NCI-H128 (cell line): ENCODE data around the gene ZXDC.

Experiments
- DNase-seq: peaks from one replicate; lab custom pipeline; 2025; ENCODE audit not compliant: unreplicated experiment; lab: John Stamatoyannopoulos, UW

The ZXDC gene

DNA sequence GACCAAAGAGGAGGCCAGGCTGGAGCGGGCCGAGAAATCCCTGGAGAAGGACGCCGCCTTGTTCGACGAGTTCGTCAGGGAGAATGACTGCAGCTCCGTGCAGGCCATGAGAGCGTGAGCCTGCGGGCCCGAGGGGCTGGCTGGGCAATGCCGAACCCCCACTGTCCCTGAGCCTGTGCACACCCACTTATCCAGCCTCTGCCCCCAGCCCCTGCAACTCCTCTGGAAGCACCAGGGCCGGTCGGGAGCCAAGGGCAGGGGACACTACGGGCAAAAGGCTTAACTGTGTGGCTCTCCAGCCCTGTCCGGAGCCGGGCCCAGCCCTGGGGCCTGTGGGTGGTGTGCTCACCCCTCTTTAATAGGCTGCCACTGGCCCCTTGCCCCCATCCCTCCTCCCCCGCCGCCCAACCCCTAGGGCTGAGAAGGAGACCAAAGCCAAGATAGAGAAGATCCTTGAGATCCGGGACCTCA lies 57.0 kb downstream of the ZXDC start:
- no peak for DNase-seq

DNA sequence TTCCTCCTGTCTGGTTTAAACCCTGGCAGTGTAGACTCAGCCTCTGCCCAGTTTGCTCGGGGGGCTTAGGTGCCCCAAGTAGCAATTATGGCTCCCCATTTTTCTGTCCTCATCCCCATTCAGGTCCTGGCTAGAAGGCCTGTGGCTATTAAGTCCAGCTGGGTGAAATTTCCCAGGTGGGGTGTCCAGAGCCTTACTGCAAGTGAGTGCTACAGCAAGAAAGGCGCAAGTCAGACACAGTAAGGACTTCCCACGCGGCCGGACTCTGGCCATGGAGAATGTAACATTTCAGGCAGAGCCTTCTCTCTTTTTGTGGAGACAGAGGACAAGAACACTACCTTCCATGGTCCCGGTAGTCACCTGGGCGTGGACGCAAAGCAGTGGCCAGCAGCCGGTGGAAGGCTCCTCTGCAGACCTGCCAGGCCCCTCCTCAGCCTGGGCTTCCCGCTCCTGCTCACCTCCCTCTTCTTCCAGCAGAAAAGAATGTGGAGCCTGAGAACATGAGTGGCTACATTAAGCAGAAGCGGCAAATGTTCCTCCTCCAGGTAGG lies 57.6 kb downstream of the ZXDC start:
- no peak for DNase-seq

DNA sequence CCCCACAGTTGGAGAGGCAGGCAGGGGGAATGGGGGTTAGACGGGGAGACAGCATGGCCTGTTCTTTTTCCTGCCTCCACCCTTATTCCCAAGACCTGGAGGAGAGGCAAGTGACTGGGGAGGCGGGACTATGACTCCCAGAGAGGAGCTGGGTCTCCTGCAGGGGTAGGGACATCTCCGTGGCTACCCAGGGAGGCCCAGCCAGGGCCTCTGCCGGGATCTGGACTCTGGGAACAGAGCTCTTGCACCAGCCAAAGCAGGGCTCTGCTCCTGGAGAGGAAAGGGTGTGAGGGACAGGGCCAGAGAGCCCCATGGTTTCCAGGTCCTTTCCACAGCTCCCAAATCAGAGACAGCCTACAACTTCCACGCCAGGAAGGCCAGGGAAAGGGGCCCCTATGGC lies 58.2 kb downstream of the ZXDC start:
- no peak for DNase-seq

DNA sequence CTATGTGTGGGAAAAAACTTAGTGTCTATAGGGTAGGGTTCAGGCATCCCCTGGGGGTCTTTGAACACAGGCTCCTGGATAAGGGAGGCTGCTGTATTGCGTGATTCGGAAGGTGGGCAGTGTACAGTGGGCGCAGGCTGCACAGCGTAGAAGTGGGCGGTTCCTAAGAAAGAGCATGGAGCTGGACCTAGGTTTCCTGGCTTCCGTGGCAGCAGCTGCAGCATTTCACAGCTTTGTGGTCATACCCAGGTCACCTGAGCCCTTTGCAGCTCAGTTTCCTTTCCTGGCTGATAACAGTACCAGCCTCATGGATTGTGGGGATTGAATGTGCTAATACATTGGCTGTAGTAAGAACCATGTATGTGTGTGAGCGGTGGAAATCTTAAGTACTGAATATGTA lies 58.7 kb downstream of the ZXDC start:
- no peak for DNase-seq

DNA sequence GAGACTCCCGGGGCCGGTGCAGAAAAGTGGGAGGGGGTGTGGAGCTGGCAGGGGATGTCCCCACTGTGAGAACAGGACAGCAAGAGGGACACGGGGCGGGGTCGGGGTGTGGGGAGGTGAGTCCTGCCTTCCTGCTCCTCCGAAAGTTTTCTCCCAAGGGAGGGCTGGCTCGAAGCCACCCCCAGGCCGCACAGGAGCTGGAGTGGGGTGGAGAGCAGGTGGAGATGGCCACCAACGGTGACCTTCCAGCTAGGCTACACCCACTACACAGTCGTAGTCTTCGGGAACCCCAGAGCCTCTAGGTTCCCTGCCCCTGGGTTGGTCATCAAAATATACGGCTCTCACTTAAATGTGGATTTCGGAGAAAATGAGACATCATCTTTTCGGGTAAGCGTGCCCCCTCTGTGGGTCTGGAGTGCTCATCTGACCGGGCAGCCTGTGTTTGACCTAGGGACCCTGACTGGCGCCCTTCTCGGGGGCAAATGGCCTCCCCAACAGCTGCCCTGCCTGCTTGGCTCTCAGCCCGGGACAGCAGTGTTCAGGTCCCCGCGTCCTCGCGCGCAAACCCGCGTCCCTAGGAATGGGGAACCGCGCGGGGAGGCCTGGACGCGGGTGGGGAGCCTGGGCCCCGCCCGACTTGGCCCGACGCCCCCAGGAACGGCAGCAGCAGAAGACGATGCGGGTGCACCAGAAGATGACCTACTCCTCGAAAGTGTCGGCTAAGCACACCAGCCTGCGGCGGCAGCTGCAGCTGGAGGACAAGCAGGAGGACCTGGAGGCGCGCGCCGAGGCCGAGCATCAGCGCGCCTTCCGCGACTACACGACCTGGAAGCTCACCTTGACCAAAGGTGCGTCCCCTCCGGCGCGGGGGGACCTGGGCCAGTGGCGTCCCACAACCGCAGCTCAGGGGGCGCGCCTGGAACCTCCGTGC lies 59.8 kb downstream of the ZXDC start:
- no peak for DNase-seq

DNA sequence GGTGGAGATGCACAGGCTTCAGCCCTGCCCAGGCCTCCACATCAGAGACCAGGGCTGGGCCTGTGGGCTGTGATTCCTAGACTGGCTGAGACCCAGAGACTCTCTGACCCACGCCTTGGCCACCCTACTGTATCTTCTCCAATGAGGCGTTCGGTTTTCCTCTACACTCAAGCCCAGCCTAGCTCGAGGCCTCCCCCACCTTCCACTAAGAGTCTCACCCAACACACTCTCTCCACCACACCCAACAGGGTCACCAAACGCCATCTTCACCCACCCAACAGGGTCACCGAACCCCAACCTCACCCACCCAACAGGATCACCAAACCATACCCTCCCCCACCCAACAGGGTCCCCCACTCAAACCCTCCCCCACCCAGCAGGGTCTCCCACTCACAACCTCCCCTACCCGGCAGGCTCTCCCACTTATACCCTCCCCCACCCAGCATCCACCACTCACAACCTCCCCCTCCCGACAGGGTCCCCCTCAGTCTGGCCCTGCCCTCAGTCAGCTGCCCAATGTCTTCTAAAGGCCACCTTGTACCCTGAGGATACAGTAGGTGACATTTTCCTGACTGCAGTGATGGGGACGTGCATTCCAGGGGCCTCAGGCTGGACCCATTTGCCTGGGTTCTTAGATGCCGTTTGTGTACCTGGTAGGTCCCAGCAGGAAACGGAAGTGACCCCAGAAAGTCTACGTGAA lies 60.6 kb downstream of the ZXDC start:
- DNase-seq = no peak

DNA sequence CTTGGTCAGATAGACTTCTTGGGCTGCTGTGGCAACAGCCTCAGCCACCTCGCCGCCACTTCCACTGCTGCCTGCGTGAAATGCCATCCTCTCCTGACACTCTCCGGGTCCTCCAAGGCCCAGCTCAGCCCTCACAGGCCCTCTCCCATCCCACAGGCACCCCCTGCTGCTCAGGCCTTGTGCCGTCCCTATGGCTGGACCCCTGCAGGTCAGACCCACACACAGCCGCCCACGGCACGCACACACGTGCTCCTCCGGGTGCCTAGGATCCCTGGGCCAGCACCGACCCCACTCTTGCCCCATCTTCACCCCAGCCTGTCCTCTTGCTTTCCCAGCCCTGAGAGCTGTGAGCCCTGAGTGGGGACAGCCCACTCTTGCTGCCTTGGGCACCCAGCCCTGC lies 61.3 kb downstream of the ZXDC start:
- no peak for DNase-seq

DNA sequence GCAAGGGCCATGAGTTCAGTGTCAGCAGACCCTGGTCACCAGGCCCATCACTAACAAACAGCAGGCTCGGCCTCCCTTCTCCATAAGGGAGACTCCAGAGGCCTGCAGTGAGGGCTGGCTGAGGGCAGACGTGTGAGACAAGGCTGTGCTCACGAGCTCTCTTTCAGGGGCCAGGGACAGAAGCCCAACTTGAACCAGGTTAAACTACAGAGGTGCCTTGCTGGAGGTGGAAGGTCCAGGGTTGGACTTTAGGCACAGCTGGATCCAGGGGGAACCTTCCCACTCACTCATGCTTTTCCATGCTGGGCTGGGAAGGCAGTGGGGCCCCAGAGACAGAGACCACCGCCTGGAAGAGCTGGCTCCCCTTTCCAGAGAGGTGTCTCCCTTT lies 62.0 kb downstream of the ZXDC start:
- DNase-seq = no peak

DNA sequence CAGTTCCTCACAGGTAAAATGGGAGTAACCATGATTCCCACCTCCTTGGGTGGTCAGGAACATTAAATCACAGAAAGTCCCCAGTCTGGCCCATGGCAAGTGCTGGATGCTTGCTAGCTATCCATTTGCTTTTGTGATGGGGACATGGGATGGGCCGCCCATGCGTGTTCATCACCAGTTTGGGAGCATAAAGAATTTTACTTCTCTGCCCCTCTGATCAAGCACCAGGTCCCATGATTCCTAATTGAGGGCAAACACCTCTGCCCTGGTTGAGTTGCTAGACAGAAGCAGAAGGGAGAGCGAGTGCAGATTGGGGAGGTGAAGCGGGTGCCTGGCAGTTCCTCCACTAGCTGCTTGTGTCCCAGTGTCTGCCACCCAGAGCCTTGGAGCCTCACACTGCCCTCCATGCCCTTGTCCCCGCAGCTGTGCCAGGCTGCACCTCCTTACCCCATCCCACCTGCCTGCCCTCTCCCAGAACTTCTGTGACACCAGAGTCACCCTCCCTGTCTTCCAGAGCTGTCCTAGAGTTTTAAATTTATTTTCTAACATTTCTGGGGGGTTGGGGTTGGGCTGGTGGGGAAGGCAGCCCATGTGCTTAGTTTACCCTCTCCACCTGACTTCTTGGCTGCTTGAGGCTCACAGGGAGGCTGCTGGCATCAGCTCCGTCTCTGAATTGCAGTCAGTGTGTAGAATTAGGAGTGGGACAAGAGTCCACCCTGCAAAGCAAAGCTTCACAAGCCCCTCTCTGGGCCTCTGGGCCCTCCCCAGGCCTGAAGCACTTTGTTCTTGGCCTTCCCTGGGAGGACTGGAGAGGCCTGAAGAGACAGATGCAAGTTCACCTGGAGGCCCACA lies 62.6 kb downstream of the ZXDC start:
- no peak for DNase-seq

DNA sequence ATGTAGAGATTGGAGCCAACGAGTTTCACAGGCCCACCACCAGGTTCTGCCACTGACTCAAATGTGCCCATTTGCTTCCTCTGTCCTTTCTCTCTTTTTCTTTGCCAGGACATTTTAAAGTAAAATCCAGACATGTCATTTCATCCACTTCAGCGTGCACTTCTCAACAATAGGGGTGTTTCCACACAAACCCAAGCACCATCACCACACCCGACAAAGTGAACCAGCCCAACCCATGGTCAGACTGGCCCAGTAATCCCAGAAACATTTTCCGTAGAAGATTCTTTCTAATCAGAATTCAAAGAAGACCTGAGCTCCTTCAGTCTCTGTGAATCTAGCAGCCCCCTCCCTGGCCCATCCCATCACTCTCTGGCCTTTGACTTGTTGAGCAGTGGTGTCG lies 67.6 kb downstream of the ZXDC start:
- no peak for DNase-seq

DNA sequence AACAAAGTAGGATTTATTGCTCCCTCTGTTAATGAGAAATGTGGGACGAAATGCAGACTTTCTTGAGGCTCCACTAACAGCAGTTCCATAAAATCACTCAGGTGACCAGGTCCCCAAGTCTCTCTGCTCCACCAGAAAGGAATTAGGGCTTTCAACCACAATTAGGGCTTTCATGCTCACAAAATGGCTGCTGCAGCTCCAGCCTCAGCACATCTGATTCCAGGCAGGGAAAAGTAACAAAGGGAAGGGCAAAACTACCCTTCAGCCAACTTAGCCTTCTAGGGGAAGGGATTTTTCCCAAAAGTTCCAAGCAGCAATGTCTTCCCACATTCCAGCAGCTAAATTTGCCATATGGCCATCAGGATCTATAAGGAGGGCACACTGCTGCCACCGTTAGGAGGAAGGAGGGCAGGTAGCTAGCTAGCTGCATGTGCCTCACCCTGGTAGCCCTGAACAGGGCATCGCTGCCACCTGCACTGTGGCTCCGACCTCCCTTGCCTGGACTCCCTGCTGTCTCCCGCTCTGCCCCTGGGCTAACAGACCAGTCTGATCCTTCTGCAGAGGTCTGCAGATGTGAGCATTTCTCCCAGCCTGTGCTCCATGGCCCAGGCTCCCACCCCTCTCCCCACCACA lies 68.2 kb downstream of the ZXDC start:
- DNase-seq = no peak

DNA sequence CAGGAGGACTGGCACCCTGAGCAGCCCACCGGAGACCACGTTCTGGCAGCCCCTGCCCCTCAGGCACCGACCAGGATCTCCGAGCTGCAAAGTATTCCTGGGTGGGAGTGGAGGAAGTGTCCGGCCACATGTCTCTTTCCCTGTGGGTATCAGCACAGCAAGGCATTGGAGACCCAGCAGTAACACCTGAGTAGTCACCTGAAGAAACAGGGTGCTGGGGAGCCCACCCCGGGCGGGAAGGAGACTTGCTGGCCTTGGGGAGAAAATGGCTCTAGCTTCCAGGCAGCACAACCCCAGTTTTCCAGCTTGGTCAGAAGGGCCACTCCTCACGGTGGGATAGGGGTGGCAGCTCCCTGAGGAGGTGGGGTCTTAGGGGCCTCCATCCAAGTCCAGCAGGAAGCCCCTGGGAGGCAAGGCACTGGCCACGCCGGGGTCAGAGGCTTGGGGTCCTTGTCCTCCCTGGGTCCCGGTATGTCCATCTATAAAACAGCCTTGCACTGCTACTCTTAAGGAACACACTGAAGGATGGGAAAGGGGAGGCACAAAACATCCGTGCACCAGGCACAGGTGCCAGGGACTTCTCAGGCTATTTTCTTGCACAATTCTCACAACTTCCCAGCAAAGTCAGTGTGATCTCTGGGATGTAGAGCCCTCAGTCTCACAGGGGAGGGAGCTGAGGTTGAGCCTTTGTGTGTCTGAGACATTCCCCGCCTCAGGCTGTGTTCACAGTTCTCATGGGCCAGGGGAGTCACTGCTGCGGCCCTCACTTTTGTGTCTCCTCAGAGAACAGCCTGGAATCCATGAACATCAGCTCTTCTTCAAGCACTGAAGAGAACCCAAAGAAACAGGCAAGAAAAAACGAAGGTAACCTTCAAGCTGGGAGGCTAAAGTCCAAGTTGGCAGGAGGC lies 69.0 kb downstream of the ZXDC start:
- DNase-seq = no peak

DNA sequence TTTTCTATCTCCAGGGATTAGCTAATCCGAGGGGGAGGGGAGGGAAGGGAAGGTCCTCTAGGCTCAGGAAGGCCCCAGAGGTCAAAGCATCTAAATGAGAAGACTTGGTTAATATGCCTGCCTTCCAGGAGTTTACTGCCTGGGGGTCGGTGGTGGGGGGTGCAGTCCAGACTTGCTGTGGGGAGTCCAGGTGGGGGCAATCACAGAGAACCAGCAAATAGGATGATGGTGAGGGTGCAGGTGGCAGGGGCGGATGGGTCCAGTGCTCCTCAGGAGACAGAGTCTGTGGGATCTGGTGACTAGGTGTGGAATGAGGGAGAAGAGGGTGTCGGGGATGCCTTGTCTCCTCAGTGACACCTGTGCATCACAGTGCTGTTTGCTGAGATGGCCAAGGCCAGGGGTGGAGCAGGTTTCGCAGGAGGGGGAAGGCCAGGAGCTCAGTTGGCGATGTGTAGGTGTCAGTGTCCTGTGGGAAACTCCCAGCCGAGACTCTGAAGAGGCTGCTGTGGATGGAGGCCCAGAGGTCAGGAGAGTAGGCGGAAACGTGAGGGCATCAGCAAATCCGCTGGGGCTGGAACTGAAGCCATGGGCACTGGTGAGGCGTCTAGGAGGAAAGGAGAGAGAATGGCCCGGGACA lies 72.9 kb downstream of the ZXDC start:
- DNase-seq = no peak

DNA sequence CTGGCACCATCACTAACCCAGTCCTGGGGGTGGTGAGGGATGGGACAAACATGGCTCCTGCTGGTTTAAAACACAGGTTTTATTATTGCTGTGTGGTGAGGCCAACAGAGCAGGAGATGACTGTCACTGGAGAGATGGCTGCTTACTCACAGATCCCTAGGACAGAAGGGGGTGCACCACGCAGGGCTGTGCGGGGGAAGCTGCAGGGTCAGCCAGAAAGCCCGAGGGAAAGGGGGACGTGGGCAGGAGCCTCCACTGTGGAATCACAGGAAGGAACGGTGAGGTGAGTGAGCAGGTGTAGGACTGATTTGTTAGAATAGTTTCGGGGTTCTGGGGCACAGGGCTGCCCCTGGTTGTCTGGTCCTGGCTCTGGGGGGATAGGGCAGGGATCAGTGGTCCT lies 73.5 kb downstream of the ZXDC start:
- DNase-seq = no peak

DNA sequence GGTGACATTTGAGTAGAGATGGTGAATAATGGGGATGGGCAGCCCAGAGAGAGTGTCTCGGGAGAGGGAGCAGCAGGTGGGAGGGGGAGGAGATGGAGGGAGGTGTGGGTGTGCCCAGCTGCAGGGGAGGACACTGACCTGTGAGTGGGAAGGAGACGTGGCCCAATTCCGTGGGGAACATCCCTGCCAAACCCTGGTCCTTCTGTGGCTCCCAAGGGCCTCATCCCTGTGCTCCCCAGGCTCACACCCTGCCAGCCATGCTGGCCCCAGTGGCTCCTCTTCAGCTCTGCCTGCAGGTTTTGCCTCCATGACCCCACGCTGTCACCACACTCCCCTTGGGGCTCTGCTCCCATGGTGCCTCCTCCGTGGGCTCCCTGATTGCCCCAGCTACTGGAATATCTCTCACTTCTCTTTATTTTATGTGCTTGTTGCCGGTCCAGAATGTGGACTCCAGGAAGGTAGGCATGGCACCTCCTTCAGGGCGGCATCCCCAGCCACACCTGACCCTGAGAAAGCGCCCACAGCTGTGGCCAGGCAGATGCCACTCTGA lies 74.0 kb downstream of the ZXDC start:
- DNase-seq = no peak

DNA sequence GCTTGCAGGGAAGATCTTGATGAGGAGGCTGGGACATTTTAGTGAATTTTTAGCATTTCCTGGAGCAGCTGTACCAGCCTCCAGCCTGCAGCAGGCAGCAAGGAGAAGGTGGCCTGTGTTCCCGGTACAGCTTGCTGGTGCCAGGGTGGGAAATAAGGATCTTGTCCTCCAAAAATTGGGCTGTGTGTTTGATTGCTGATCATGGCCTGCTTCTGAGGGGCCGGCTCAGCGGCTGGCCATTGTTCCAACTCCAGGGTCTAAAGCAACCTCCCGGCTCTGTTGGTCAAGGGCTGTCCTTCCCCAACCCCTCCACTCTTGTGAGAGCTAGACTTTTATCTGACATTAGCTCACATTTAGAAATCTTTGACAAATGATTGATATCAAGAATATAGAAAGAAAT lies 75.9 kb downstream of the ZXDC start:
- no peak for DNase-seq

DNA sequence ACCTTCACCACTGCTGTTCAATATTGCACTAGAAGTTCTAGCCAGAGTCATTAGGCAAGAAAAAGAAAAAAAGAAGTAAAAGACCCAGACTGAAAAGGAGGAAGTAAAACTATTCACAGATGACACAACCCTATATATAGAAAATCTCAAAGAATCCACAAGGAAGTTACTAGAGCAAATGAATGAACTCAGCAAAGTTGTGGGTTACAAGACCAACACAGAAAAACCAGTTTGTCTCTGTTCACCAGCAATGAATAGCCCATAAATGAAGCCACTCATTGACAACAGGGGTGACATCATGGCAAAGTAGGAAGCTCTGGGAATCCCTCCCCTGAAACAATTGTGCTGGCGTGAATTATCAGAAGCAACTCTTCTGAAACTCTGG lies 76.3 kb downstream of the ZXDC start:
- DNase-seq = no peak

DNA sequence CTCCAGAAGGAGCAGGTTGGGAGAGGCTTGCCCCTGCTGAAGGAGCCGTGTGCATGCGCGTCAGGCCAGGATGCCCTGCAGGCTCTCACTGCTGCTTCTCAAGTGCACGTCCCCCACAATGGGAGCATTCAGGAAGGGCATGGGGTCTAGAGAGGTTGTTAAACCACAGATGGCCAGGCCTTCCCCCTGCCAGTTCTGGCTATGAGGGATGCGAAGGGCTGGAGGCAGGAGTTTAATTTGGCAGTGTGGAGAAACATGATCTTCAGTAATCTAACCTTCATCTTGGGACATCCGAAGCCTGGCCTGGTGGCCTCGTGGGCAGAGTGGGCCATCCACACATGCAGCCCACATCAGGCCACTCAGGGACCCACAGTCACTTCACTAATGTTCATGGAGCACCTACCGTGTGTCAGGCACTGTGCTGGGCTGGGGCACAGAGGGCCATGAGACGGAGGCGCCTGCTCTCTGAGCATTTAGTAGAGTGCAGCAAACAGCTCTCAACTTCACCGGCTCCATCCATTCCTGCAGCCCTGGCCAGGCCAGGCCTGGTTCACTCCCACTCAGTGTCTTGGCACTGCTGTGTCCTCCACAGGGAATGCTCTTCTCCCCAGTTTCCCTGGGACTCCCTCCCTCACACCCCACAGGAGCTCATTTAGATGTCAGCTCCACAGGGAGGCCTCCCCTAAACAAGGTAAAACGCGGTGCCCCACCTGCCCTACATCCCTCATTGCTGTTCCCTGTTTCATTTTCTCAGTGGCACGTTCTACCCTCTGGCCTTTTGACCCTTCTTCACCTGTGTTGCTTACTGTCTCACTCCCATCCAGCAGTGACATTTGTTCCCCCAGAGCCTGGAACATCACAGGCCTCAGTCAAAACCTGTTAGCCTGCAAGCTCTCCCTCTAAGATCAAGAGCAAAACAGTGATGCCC lies 77.0 kb downstream of the ZXDC start:
- DNase-seq = no peak
